GM21717 (cell line): ENCODE measurements around the gene HSD17B7.
"Not testable (repeated sequence)": the region's sequence is repeated elsewhere in the genome, so short reads cannot be mapped to it uniquely, and the experiment has no call there.

Experiments
- ATAC-seq: cut with Tn5 transposase; IDR thresholded peaks from one replicate; pipeline ENCODE4 v1.9.1; 2021; ENCODE audit warnings: mild to moderate bottlenecking, moderate library complexity; ENCODE audit not compliant: unreplicated experiment

The HSD17B7 gene

DNA sequence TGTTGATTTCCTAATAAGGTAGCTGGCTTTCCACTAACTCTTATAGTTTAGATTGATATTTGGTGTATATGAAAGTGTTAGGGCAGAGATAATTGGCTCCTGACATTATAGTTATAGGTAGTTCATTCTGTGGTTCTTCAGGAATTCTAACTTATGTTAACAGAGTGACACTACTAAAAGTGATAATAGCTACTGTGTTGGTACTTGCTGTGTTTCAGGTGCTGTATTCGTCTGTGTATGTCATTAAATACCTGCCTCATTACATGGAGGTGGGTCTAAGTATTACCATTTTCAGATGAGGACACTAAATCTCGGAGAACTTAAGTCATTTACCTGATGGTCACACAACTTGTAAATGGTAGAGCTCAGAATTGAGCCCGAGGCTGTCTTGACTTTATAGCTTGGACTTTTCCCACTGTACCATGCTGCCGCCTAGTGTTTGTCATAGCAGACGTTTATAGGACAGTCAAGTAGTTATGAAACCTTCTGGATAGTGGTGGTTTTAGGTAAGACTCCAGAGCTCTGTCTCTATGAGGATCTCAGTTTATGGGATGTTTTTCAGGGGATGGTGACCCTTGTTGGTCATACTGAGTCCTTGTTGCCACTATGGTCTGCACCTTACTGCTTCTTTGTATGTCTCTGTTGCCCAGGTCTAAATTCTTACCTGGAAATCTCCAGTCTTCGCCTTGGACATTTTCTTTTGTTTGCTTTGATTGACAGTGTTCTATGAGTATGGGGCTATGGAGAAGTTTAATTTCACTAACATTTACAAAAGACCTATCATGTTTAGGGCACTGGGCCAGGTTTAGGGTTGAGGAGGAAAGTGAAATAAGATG is 9.7 kb downstream of the HSD17B7 start:
- ATAC-seq, result not testable (repeated sequence)

DNA sequence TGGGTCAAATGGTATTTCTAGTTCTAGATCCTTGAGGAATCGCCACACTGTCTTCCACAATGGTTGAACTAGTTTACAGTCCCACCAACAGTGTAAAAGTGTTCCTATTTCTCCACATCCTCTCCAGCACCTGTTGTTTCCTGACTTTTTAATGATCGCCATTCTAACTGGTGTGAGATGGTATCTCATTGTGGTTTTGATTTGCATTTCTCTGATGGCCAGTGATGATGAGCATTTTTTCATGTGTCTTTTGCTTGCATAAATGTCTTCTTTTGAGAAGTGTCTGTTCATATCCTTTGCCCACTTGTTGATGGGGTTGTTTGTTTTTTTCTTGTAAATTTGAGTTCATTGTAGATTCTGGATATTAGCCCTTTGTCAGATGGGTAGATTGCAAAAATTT is 17.0 kb downstream of the HSD17B7 start:
- ATAC-seq, result not testable (repeated sequence)

DNA sequence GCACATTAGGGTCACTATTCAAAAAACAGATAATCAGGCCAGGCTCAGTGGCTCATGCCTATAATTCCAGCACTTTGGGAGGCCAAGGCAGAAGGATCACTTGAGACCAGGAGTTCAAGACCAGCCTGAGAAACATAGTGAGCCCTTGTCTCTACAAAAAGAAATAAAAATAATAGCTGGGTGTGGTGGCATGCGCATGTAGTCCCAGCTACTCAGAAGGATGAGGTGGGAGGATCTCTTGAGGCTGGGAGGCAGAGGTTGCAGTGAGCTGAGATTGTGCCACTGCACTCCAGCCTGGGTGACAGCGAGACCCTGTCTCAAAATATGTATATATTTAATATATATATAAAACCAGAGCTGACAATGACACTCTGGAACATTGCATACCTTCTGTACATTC is 21.9 kb downstream of the HSD17B7 start:
- not testable (repeated sequence) for ATAC-seq

DNA sequence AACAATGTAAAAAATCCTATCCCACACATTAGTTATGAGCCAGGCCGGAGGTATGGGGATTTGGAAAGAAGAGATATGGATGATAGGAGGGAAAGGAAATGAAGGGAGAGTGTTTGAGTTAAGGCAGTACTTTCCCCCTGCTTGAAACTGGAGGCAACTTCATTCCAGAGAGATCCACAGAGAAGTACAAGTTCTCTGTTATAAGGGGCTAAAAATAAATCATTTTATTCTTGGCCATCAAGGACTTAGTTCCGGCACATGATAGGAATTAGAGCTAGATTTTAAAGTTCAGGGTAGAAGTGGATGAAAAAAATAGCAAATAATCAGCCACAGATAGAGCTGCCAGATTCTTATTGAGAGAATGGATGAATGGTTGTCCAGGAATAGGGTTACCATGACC is 27.6 kb downstream of the HSD17B7 start:
- not testable (repeated sequence) for ATAC-seq

DNA sequence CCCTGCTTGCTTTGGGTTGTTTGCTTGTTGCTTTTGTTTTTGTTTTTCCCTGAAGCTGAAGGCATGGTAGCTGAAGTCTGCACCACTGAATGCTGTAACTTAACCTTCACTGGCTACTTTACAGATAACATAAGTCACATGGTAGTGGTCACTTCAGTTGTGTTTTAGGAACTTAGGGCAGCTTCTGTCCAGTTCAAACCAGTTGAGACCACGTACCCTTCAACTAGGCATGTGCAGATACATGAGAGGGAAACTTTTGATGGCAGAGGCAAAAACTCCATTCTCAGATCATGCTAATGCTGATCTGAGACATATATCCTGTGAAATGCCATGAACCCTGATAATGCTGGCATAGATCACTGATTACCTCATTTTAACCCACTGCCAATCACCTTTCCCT is 28.2 kb downstream of the HSD17B7 start:
- not testable (repeated sequence) for ATAC-seq

DNA sequence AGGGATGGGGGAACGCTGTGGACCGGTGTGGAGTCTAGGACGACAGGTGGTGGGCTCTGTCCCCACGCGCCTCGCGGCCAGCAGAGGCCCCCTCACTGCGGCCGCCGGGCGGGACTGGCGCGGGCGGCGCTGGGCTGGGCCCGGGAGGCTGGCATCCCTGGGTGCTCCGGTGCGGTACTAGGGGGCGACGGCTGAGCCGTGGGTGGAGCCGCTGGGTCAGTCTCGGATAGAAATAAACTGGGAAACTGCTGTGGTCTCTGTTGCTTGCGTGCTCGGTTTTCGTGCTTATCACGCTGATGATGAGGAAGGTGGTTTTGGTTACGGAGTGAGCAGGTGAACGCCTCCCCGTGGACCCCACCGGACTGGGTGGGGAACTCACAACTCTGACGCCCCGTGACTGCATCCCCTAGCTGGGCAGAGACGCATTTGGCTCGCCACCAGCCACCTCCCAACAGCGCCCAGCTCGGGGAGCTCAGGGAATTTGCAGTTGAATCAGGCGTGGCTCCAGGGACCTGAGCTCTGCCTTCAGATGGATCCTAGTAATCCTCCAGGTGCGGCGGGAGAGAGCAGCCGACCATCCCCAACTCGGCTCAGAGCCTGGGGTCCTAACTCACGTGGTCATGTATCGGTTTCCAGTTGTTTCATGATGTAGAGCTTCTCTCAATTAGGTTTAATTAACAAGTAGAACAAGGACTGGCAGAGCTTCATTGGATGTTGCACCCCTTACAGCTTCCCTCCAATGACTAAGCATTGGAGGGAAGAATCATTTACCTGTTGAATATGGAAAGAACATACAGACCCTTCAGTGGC is 32.1 kb downstream of the HSD17B7 start:
- ATAC-seq, result no peak

DNA sequence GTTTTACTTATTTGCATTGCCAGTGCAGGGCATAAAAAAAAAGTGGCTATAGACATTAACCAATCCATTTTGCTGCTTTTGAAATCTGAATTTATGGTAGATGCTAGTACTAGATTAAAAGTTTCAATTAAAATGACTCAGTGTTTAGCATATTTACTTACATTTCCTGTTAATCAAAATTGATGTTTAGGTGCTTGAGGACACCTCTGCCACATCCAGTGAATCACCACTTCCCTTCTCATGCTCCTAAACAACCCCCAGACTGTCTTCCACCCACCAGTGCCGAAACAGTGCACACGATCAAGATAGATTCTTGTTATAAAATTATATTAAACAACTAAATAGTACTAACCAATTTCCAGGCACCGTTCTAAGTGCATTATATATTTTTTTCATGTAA is 32.7 kb downstream of the HSD17B7 start:
- no peak for ATAC-seq

DNA sequence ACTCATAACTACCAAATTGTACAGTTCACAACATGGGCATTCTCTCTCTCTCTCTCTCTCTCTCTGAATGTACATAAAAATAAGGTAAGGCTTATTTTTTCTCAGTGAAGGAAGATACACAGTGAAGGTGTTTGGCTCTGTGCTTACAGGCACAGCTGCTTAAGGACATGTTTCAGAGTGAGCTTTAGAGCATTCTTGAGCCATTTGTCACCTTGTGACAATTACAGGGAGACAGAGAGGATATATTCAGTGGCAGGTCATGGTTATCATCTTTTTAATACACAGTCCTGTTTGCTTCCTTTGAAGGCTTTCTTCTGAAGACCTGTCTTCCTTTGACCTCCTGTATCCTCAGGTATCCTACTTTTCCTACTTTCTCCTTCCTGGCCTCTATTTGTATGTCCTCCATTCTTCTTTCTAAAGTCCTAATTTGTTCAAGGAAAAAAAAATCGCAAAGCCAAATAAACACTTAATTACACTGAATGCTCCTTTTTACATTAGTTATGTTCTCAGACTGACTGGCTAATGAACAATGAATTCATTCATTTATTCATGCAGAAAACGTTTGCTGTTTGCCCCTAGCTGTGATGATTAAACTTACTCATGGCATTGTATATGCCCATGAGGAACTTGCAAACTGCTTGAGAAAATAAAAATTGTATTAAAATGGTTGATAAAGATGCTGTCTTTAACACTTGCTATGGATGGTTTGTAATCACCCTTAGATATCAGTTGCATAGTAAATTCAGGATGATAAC is 33.4 kb downstream of the HSD17B7 start:
- no peak for ATAC-seq

DNA sequence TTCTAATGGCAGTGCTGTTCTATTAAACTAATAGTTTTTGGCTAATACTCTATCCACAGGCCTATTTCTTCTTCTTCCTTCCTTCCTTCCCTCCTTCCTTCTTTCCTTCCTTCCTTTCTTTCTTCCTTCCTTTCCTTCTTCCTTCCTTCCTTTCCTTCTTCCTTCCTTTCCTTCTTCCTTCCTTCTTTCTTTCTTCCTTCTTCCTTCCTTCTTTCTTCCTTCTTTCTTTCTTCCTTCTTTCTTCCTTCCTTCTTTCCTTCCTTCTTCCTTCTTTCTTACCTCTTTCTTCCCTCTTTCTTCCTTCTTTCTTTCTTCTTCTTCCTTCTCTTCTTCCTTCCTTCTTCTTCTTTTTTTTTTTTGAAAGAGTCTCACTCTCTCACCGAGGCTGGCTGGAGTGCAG is 38.8 kb downstream of the HSD17B7 start:
- ATAC-seq, result no peak

DNA sequence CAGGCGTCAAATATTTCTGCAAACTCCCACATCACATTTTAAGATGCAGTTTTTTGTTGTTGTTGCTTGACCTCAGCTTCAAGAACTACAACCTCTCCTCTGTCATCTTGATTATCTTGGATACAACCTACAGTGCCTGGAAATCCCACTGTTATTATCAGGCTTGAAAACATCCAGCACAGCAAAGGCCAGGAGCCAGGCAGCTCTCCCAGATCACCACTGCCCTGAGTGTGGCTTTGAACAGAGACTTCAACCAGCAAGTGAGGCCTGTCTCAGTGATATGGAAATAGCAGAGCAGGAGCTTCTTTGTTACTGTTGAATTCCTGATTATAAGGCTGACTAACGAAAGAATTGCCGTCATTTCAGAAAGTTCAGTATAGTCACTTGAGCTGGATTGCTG is 42.0 kb downstream of the HSD17B7 start:
- no peak for ATAC-seq

DNA sequence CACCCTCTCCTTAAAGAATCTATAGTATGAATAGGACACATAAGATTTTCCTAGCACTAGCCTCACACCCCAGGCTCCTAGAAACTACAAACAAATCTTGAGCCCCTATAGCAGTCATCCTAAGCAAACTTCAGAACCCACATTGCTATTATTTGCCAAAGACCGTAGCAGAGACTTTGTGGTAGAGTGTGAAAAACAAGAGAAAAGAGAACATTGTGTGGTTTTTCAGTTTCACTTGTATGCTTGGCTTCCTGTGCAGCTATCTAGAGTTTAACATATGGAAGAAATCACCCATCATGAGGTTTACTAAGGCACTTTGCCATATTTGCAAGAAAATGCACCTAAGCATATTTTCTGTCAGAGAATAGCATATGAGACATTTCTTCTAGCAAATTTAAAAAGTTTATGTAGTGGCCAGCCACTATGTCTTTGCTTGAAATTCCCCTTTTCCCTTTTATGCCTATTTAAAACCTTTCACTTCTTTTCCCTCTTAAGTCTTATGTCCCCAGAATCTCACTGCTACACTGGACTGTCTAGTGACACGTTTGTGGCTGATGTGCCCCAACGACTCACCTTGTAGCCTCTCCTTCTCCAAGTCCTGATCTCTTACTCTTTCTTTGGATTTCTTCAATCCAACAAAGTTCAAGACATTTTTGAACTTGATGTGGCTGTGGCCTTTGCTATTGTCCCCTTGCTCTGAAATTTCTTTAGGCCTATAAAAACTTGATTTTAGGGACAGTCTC is 44.8 kb downstream of the HSD17B7 start:
- peak; percentile 95 for ATAC-seq

DNA sequence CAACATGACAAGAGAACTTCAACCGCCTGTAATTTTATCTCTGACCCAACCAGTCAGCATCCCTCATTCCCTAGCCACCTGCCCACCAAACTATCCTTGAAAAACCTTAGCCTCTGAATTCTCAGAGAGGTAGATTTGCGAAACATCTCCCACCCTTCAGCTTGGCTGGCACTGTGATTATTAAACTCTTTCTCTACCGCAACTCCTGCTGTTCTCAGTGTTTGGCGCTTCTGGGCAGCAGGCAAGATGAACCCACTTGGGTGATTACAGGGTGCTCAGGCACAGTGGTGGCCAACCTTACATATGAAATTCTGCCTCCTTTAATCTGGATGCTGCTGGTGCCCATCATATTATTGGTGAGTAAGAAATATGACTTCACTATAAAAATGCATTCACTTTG is 48.4 kb downstream of the HSD17B7 start:
- no peak for ATAC-seq

DNA sequence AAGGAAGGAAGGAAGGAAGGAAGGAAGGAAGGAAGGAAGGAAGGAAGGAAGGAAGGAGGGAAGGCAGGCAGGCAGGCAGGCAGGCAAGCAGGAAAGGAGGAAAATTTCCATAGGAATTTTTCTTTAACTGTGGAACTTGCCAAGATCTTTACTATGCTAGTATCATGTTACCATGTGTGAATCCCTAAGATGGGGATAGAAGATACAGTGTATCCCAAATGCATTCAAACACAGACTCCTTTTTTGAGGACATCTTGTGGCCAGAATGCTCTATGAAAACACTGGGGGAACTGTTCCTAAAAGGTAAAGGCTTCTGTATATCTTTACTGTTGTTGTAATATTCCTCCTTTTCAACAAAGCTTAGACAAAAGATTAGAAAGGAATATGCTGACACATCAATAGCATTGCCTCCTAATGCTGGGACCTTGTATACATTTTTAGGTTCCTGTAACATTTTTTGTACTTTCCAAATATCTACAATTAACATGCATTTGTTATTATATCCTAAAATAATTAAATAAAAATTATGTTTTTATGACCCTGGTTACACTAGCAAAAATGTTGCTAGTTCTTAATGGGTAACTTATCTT is 49.8 kb downstream of the HSD17B7 start:
- no peak for ATAC-seq

DNA sequence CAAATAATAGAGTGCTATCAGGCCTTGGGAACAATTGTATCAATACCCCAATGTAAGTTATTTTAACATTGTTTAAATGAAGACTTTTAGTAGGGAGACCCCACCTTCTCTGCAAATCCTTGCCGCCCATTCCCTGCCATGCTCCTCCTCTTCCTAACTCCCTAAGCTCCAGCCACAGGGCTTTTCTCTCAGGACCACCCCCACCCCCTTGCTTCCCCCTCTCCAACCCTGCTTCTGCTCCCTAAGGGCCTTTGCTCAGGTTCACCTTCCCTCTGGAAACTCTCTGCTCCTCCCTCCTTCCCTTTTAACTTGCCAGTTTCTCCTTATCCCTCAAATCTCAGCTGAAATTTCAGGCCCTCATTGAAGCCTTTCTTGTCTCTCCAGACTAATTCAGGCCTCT is 53.7 kb downstream of the HSD17B7 start:
- no peak for ATAC-seq

DNA sequence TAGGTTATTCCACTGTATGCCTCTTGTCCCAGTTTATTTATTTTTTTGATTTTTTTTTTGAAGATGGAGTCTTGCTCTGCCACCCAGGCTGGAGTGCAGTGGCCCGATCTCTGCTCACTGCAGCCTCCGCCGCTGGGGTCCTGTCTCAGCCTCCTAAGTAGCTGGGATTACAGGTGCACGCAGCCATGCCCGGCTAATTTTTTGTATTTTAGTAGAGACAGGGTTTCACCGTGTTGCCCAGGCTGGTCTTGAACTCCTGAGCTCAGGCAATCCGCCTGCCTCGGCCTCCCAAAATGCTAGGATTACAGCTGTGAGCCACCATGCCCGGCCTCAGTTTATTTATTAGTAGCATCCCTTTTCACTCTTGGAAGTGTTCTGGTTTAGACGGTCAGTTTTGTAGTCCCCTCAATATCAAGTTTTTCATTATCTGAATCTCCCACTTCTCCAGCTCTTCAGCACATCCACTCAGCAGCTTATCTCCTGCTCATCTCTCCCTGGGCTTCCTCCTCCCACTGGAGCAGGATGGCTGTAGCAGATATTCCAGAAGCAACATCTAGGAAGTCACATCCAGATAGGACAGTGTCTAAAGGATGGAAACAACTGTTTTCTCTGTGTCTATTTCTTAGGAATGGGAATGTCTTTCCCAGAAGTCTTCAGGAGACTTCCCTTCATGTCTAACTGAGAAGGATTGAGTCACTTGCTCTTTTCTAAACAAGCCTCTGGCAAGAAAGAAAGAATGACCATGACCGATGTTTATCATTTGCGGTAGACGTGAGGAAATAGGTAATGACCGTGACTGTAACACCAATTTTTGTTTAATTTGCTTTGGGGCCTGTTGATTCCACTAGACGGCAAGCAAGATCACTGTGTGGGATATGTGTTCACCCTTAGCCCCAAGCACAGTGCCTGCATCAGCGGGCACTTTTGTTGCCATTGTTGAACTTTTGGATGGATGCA is 56.0 kb downstream of the HSD17B7 start:
- no peak for ATAC-seq

DNA sequence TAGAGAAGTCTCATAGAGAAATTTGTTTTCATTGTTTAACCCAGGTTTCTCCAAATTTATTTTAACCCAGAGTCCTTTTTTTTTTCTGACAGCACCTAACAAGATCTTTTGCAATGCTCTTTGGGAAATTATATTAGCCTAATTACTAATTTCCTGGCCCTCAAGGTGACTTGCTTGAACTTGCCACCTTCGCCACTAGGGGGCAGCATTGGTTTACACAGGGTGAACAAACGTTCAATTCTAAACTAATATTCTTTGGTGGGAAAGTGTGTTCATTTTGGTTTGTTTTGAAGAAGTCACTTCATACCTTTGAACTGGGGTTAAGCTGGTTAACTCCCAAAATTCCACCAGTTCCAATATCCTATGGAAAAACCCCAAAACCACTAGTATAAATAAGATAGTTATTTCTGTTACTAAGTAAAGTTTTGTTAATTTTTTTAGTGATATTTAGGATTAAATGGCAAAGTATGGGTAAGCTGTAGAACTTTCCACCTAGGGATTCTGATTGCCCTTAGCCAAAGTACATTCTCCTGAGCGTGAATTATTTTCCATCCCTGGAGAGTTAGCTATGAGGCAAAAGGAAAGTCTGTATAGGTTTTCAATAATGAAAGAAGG is 57.4 kb downstream of the HSD17B7 start:
- no peak for ATAC-seq

DNA sequence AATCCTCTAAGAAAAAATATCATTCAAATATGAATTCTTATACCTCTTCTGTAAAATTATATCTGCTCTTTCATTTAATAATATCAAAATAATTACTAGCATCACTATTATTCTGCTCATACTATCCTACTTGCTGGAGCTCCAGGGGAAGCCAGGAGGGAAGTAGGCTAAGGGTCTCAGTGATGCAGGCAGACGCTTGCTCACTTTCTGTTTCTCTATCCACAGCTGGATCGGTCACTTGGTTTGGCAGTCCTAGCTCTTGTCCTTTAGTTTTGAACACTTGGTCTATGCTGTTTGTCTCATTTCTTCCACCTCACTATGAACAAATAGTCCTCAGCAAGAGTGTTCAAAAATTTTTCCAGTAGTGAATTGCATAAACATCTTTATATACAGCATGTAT is 59.2 kb downstream of the HSD17B7 start:
- no peak for ATAC-seq

DNA sequence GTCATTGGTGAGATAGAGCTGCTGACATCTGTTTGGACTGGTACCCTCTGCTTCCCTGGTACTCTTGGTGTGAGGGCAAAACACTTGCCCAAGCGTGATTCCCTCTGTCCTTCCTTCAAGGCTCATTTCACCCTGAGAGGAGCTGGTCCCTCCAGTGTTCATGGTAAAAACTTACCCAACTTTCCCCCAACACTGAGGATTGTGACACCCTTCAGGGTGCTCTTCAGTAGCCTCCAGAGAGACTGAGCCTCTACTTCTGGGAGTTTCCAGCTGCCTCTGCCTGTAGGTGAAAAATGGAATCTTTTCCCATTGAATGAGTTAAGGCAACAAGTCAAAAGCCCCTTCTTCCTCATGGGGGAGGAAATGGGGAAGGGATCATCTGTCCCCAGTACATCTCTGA is 60.8 kb downstream of the HSD17B7 start:
- no peak for ATAC-seq
